GM18519 (cell line): ENCODE measurements around the gene CXorf38.
"Not testable (repeated sequence)": the region's sequence is repeated elsewhere in the genome, so short reads cannot be mapped to it uniquely, and the experiment has no call there.

Source experiments
- ATAC-seq: cut with Tn5 transposase; IDR thresholded peaks from one replicate; pipeline ENCODE4 v1.9.1; 2021; ENCODE audit warnings: mild to moderate bottlenecking, moderate library complexity; ENCODE audit not compliant: unreplicated experiment, low FRiP score

The CXorf38 gene

GRCh38 chrX:40632199-40632598 lies 15.2 kb downstream of the CXorf38 start:
- ATAC-seq = no peak

- no peak for ATAC-seq
Measured at GRCh38 chrX:40628506-40628905, 18.9 kb downstream of the CXorf38 start.

GRCh38 chrX:40625294-40625693 lies 22.1 kb downstream of the CXorf38 start:
- ATAC-seq = no peak

- no peak for ATAC-seq
Measured at GRCh38 chrX:40623665-40624064, 23.7 kb downstream of the CXorf38 start.

- ATAC-seq = no peak
Measured at GRCh38 chrX:40623139-40623536, 24.2 kb downstream of the CXorf38 start, which contains the start of gene MPC1L. TSS of gene MPC1L (plus strand) at chrX:40623428. CDS start at chrX:40623566, 138 bp downstream.

GRCh38 chrX:40622479-40623138 lies 24.8 kb downstream of the CXorf38 start:
- no peak for ATAC-seq

GRCh38 chrX:40617566-40617965 lies 29.8 kb downstream of the CXorf38 start:
- ATAC-seq = no peak

GRCh38 chrX:40615976-40616375 lies 31.4 kb downstream of the CXorf38 start:
- ATAC-seq = no peak

GRCh38 chrX:40612511-40612910 lies 34.9 kb downstream of the CXorf38 start:
- no peak for ATAC-seq

GRCh38 chrX:40607381-40607780 lies 40.0 kb downstream of the CXorf38 start:
- no peak for ATAC-seq

GRCh38 chrX:40603446-40603845 lies 43.9 kb downstream of the CXorf38 start:
- no peak for ATAC-seq

- ATAC-seq = not testable (repeated sequence)
Measured at GRCh38 chrX:40589616-40590321, 57.6 kb downstream of the CXorf38 start.

GRCh38 chrX:40587623-40588022 lies 59.7 kb downstream of the CXorf38 start:
- not testable (repeated sequence) for ATAC-seq

GRCh38 chrX:40582811-40583210 lies 64.5 kb downstream of the CXorf38 start:
- ATAC-seq = no peak

GRCh38 chrX:40582178-40582577 lies 65.2 kb downstream of the CXorf38 start:
- ATAC-seq = not testable (repeated sequence)

- ATAC-seq = no peak
Measured at GRCh38 chrX:40581336-40581920, 65.9 kb downstream of the CXorf38 start.

GRCh38 chrX:40580537-40581335 lies 66.6 kb downstream of the CXorf38 start, which contains the start of gene ATP6AP2:
TSS of gene ATP6AP2 (plus strand) at chrX:40580970. CDS start at chrX:40581066, 96 bp downstream.
- peak; percentile 96 for ATAC-seq

GRCh38 chrX:40579900-40580536 lies 67.3 kb downstream of the CXorf38 start:
- peak; percentile 27 for ATAC-seq

GRCh38 chrX:40579141-40579540 lies 68.2 kb downstream of the CXorf38 start:
- no peak for ATAC-seq

GRCh38 chrX:40578039-40578695 lies 69.2 kb downstream of the CXorf38 start:
- no peak for ATAC-seq
